ENCODE measurements around the gene DMRT3. TPM values are rescaled to one million over a fixed set of nuclear protein-coding genes. Genes with fewer than 3 reads are reported as not detected.

DMRT3 gene
- total and polyA plus RNA-seq, 9 of the 15 experiments (the other 6 are each of a cell fraction or from before 2014, with no cell fraction given): not detected

- H2AFZ ChIP-seq (ENCODE audit: low read depth, low read length): no peak overlapping the region
- no peak overlapping the region for H3K9ac ChIP-seq (ENCODE audit: insufficient read depth in 1 of 2, low read depth in 2 of 2, low read length in 2 of 2)
- no peaks in the 10 kb centered on the region for H3K9me3 ChIP-seq (replicated peaks; ENCODE audit: control insufficient read depth, insufficient read depth, low read depth, low read length)
- no peaks in the 10 kb centered on the region for H3K36me3 ChIP-seq (ENCODE audit: control insufficient read depth, insufficient read depth, low read length)
- no peaks in the 10 kb centered on the region for H3K9me1 ChIP-seq (ENCODE audit: control insufficient read depth, insufficient read depth, low read length)
- POLR2A ChIA-PET: interaction anchor here (0.6 kb wide), 1 partner anchor 19 kb away, joined by 3 read pairs; no protein-coding TSS in a partner anchor
- H3K4me3 ChIP-seq: no peak overlapping the region
- H3K27ac ChIP-seq (ENCODE audit: extremely low read depth, low read depth, low read length): no peak overlapping the region
- FAIRE-seq: no peak
- under 1% methylated on average over 12 of the region's 15 CpGs for WGBS (ENCODE audit: insufficient coverage, low coverage, missing lambda C conversion rate)
- no peak overlapping the region for H3K4me2 ChIP-seq (ENCODE audit: insufficient read depth, low read length)
- in situ Hi-C loops (cut with MboI) (no loop called here), intact Hi-C loops (cut with micrococcal nuclease) (no loop called here)
- BruUV-seq (replicated peaks): no TSS peak
- no peak for TF ChIP-seq BHLHE40 (IDR thresholded peaks at IDR 0.05; ENCODE audit: low read length)
- TF ChIP-seq DACH1 (IDR thresholded peaks at IDR 0.05; ENCODE audit: partially characterized antibody): no peak
- no peak for TF ChIP-seq CHD4 (IDR thresholded peaks at IDR 0.05; ENCODE audit: insufficient read depth, insufficient replicate concordance, low read depth, low read length, poor library complexity, severe bottlenecking)
- no peak for TF ChIP-seq SIRT6 (IDR thresholded peaks at IDR 0.05; ENCODE audit: low read depth, low read length)
- TF ChIP-seq NR0B1 (IDR thresholded peaks at IDR 0.05; ENCODE audit: partially characterized antibody): no peak
- no peak for TF ChIP-seq SNIP1 (IDR thresholded peaks at IDR 0.05; ENCODE audit: low read depth)
- TF ChIP-seq POLR3G (IDR thresholded peaks at IDR 0.05; ENCODE audit: extremely low read depth, insufficient read length, insufficient replicate concordance): no peak
- TF ChIP-seq MECOM (CRISPR knock-in tag; IDR thresholded peaks at IDR 0.05): no peak
- TF ChIP-seq PATZ1 (CRISPR knock-in tag; IDR thresholded peaks at IDR 0.05; ENCODE audit: borderline replicate concordance): no peak
- TF ChIP-seq BRF2 (IDR thresholded peaks at IDR 0.05; ENCODE audit: borderline replicate concordance, insufficient read depth, insufficient read length): no peak
- TF ChIP-seq E2F8 (IDR thresholded peaks at IDR 0.05; ENCODE audit: low read depth, partially characterized antibody): no peak
- TF ChIP-seq NFE2 (IDR thresholded peaks at IDR 0.05; ENCODE audit: low read depth): no peak
- no peak for TF ChIP-seq SUPT5H (IDR thresholded peaks at IDR 0.05)
- TF ChIP-seq MYNN (IDR thresholded peaks at IDR 0.05): no peak
- no peak for TF ChIP-seq MYNN (CRISPR knock-in tag; IDR thresholded peaks at IDR 0.05)
- no peaks in the 10 kb centered on the region for H3K79me2 ChIP-seq (ENCODE audit: control insufficient read depth, insufficient read depth, low read length)
- no peaks in the 10 kb centered on the region for H3K4me1 ChIP-seq (replicated peaks in 1 of 2; ENCODE audit: control insufficient read depth in 2 of 2, insufficient read depth in 2 of 2, low read length in 2 of 2)
- CTCF ChIA-PET (ENCODE audit: low intra/inter-chr PET ratio): no interaction called here
- H3K27me3 ChIP-seq (ENCODE audit: control insufficient read depth in 2 of 2, insufficient read depth in 2 of 2, low read length in 2 of 2): peaks cover 0 to 14% of the 10 kb centered on the region in 2 experiments; a peak in 2 of 5 replicates
- no peak for DNase-seq (ENCODE audit: extremely low read depth in 1 of 4, low spot score in 3 of 4)
- no peaks in the 10 kb centered on the region for H4K20me1 ChIP-seq (replicated peaks; ENCODE audit: control insufficient read depth, insufficient read depth, low read length)
- ATAC-seq: no peak
Measured at GRCh38 chr9:982394-983230, 6.2 kb downstream of the DMRT3 start.

Data from K562 (cell line).